Activated naive CD8-positive, alpha-beta T cell treated with anti-CD3 and anti-CD28 coated beads, Interleukin-2, amount 10 ng/mL, durations not matched to agents 7 days and 5 days (primary cell): ENCODE measurements around the gene KREMEN2. TPM values are rescaled to one million over a fixed set of nuclear protein-coding genes. Genes with fewer than 3 reads are reported as not detected.

Experiments used
- ATAC-seq: fragments of 150-1000 bp; cut with Tn5 transposase; one replicate; pipeline ENCODE4 v1.10.0; 2021; ENCODE audit warnings: low read depth, moderate library complexity
- POLR2A ChIA-PET: fragments of 350-600 bp; sonication (Branson Sonifier 250); formaldehyde crosslinking; loops from one replicate; lab custom pipeline; 2021; ENCODE audit warnings: antibody characterized with exemption; lab: Charles Lee
- DNase-seq: peaks from one replicate; pipeline ENCODE4 v3.0.0; 2021
- H3K27ac Mint-ChIP-seq: one replicate; pipeline ENCODE4 v1.8.0; 2022; ENCODE audit warnings: mild to moderate bottlenecking, mixed read lengths
- H3K27me3 Mint-ChIP-seq: one replicate; pipeline ENCODE4 v1.8.0; 2022; ENCODE audit warnings: mild to moderate bottlenecking, moderate library complexity, mixed read lengths
- H3K36me3 Mint-ChIP-seq: one replicate; pipeline ENCODE4 v1.8.0; 2021; ENCODE audit warnings: mild to moderate bottlenecking, mixed read lengths
- H3K4me1 Mint-ChIP-seq: one replicate; pipeline ENCODE4 v1.8.0; 2021; ENCODE audit warnings: mixed read lengths
- H3K4me3 Mint-ChIP-seq: one replicate; pipeline ENCODE4 v1.8.0; 2022; ENCODE audit warnings: mild to moderate bottlenecking, moderate library complexity, mixed read lengths
- H3K9me3 Mint-ChIP-seq: one replicate; pipeline ENCODE4 v1.8.0; 2021; ENCODE audit warnings: mixed read lengths
- total RNA-seq, 2 experiments: library from RNA; stranded (reverse); gene quantifications; one replicate each; pipeline ENCODE4 v1.2.3, GENCODE V29; 2021

KREMEN2 gene
- total RNA-seq, 2 experiments from 2014 or later, result 0.36 TPM; not detected in 1

- peaks cover 3% of the 10 kb centered on the region for H3K36me3 Mint-ChIP-seq
- peaks cover 22% of the 10 kb centered on the region for H3K4me1 Mint-ChIP-seq
- ATAC-seq (no peak), DNase-seq (no peak)
- peak overlapping the region; percentile 81 for H3K4me3 Mint-ChIP-seq
- H3K27ac Mint-ChIP-seq, result peak overlapping the region; percentile 61
- peaks cover 8% of the 10 kb centered on the region for H3K27me3 Mint-ChIP-seq
- H3K9me3 Mint-ChIP-seq, result no peaks in the 10 kb centered on the region
- POLR2A ChIA-PET, result interaction anchor here (0.5 to 4.1 kb wide), 8 partner anchors 8 to 59 kb away, joined by 3 to 46 read pairs (median 4); partner anchors contain the start of genes FLYWCH1, PKMYT1 and TNFRSF12A
Observed at GRCh38 chr16:2970563-2970962, 6.5 kb downstream of the KREMEN2 start.

GRCh38 chr16:2971134-2971984 is 7.3 kb downstream of the KREMEN2 start:
- DNase-seq, result no peak
- H3K27me3 Mint-ChIP-seq, result peaks cover 6% of the 10 kb centered on the region
- POLR2A ChIA-PET, result interaction anchor here (0.5 to 4.1 kb wide), 2 partner anchors 10 to 12 kb away, joined by 4 to 46 read pairs; partner anchors contain the start of gene PKMYT1
- H3K4me1 Mint-ChIP-seq, result peaks cover 19% of the 10 kb centered on the region
- no peaks in the 10 kb centered on the region for H3K9me3 Mint-ChIP-seq
- no peak for ATAC-seq
- H3K27ac Mint-ChIP-seq, result peak overlapping the region; percentile 48
- peaks cover 3% of the 10 kb centered on the region for H3K36me3 Mint-ChIP-seq
- H3K4me3 Mint-ChIP-seq, result peak overlapping the region; percentile 81

GRCh38 chr16:2971985-2972784 is 8.1 kb downstream of the KREMEN2 start:
- Mint-ChIP-seq H3K4me1 (peaks cover 19% of the 10 kb centered on the region), H3K27ac (no peak overlapping the region), H3K9me3 (no peaks in the 10 kb centered on the region), H3K36me3 (peaks cover 3% of the 10 kb centered on the region), H3K4me3 (no peak overlapping the region), H3K27me3 (peaks cover 6% of the 10 kb centered on the region)
- DNase-seq (no peak), ATAC-seq (no peak)
- POLR2A ChIA-PET, result interaction anchor here (4.1 kb wide), 1 partner anchor 9 kb away, joined by 46 read pairs; the partner anchor contains the start of gene PKMYT1

GRCh38 chr16:2973093-2973492 is 9.0 kb downstream of the KREMEN2 start:
- Mint-ChIP-seq H3K4me3 (no peak overlapping the region), H3K27me3 (peaks cover 2% of the 10 kb centered on the region), H3K27ac (no peak overlapping the region), H3K9me3 (no peaks in the 10 kb centered on the region), H3K4me1 (peaks cover 23% of the 10 kb centered on the region), H3K36me3 (peaks cover 3% of the 10 kb centered on the region)
- no peak for ATAC-seq
- no peak for DNase-seq
- POLR2A ChIA-PET, result no interaction called here

GRCh38 chr16:2973605-2974318 is 9.7 kb downstream of the KREMEN2 start:
- Mint-ChIP-seq H3K4me3 (no peak overlapping the region), H3K4me1 (peaks cover 20% of the 10 kb centered on the region), H3K36me3 (peaks cover 3% of the 10 kb centered on the region), H3K27me3 (no peaks in the 10 kb centered on the region), H3K27ac (no peak overlapping the region), H3K9me3 (no peaks in the 10 kb centered on the region)
- DNase-seq (no peak), ATAC-seq (no peak)
- POLR2A ChIA-PET, result no interaction called here

- peaks cover 22% of the 10 kb centered on the region for H3K4me1 Mint-ChIP-seq
- H3K4me3 Mint-ChIP-seq, result no peak overlapping the region
- POLR2A ChIA-PET, result interaction anchor here (2.2 kb wide), 1 partner anchor 9 kb away, joined by 9 read pairs; no protein-coding TSS in a partner anchor
- no peak overlapping the region for H3K27ac Mint-ChIP-seq
- no peaks in the 10 kb centered on the region for H3K27me3 Mint-ChIP-seq
- ATAC-seq (no peak), DNase-seq (no peak)
- peaks cover 3% of the 10 kb centered on the region for H3K36me3 Mint-ChIP-seq
- H3K9me3 Mint-ChIP-seq, result no peaks in the 10 kb centered on the region
Observed at GRCh38 chr16:2974319-2975056, 10.4 kb downstream of the KREMEN2 start.

- Mint-ChIP-seq H3K9me3 (no peaks in the 10 kb centered on the region), H3K36me3 (peaks cover 3% of the 10 kb centered on the region), H3K4me3 (no peak overlapping the region), H3K27me3 (no peaks in the 10 kb centered on the region), H3K4me1 (peaks cover 22% of the 10 kb centered on the region), H3K27ac (no peak overlapping the region)
- DNase-seq (no peak), ATAC-seq (no peak)
- POLR2A ChIA-PET, result interaction anchor here (2.2 kb wide), 1 partner anchor 10 kb away, joined by 9 read pairs; no protein-coding TSS in a partner anchor
Observed at GRCh38 chr16:2975161-2975795, 11.2 kb downstream of the KREMEN2 start.

GRCh38 chr16:2976201-2976600 is 12.1 kb downstream of the KREMEN2 start:
- no peak for DNase-seq
- Mint-ChIP-seq H3K4me1 (peaks cover 15% of the 10 kb centered on the region), H3K36me3 (peaks cover 3% of the 10 kb centered on the region), H3K9me3 (no peaks in the 10 kb centered on the region), H3K4me3 (no peak overlapping the region), H3K27ac (peak overlapping the region; percentile 34), H3K27me3 (no peaks in the 10 kb centered on the region)
- POLR2A ChIA-PET, result interaction anchor here (1.8 to 2.2 kb wide), 2 partner anchors 11 to 93 kb away, joined by 4 to 9 read pairs; partner anchors contain the start of gene FLYWCH2
- ATAC-seq, result no peak

GRCh38 chr16:2976673-2977072 is 12.6 kb downstream of the KREMEN2 start:
- Mint-ChIP-seq H3K4me3 (no peak overlapping the region), H3K27me3 (no peaks in the 10 kb centered on the region), H3K36me3 (peaks cover 3% of the 10 kb centered on the region), H3K9me3 (no peaks in the 10 kb centered on the region), H3K27ac (no peak overlapping the region), H3K4me1 (peaks cover 17% of the 10 kb centered on the region)
- POLR2A ChIA-PET, result interaction anchor here (1.8 to 2.2 kb wide), 2 partner anchors 11 to 94 kb away, joined by 4 to 9 read pairs; partner anchors contain the start of gene FLYWCH2
- DNase-seq (no peak), ATAC-seq (no peak)

GRCh38 chr16:2977440-2977839 is 13.4 kb downstream of the KREMEN2 start:
- H3K4me1 Mint-ChIP-seq, result peaks cover 14% of the 10 kb centered on the region
- no peak for DNase-seq
- H3K27me3 Mint-ChIP-seq, result no peaks in the 10 kb centered on the region
- no peaks in the 10 kb centered on the region for H3K9me3 Mint-ChIP-seq
- H3K27ac Mint-ChIP-seq, result no peak overlapping the region
- H3K4me3 Mint-ChIP-seq, result no peak overlapping the region
- POLR2A ChIA-PET, result interaction anchor here (1.4 to 1.8 kb wide), 2 partner anchors 12 to 95 kb away, joined by 4 read pairs; partner anchors contain the start of gene FLYWCH2
- H3K36me3 Mint-ChIP-seq, result no peaks in the 10 kb centered on the region
- ATAC-seq, result no peak

GRCh38 chr16:2979669-2980226 is 15.7 kb downstream of the KREMEN2 start:
- ATAC-seq (peak; percentile 6), DNase-seq (no peak)
- Mint-ChIP-seq H3K27ac (peak overlapping the region; percentile 93), H3K36me3 (no peaks in the 10 kb centered on the region), H3K27me3 (peaks cover 6% of the 10 kb centered on the region), H3K9me3 (no peaks in the 10 kb centered on the region), H3K4me3 (peak overlapping the region; percentile 92), H3K4me1 (peaks cover 18% of the 10 kb centered on the region)
- POLR2A ChIA-PET, result interaction anchor here (0.6 to 4.1 kb wide), 15 partner anchors 9 to 203 kb away, joined by 3 to 46 read pairs (median 5); partner anchors contain the start of genes ELOB, FLYWCH1, HCFC1R1 and PAQR4
